Activated naive CD4-positive, alpha-beta T cell treated with Interleukin-2 at 50 U/mL for 16 hours (primary cell): Measurements from ENCODE around the gene ATP6V0A1.
"Not testable (repeated sequence)": the region's sequence is repeated elsewhere in the genome, so short reads cannot be mapped to it uniquely, and the experiment has no call there.

Experiments used
- DNase-seq: peaks from one replicate; pipeline ENCODE4 v3.0.0-alpha.2; 2020

Gene ATP6V0A1

DNA sequence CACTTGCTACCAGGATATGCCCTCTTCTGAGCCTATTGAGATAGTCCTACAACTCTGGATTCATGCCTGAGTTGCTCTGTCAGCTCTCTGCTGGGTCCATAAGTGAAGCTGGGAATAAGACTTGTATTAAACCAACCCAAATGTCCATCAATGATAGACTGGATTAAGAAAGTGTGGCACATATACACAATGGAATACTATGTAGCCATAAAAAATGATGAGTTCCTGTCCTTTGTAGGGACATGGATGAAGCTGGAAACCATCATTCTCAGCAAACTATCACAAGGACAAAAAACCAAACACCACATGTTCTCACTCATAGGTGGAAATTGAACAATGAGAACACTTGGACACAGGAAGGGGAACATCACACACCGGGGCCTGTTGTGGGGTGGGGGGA, 19.1 kb downstream of the ATP6V0A1 start:
- not testable (repeated sequence) for DNase-seq

DNA sequence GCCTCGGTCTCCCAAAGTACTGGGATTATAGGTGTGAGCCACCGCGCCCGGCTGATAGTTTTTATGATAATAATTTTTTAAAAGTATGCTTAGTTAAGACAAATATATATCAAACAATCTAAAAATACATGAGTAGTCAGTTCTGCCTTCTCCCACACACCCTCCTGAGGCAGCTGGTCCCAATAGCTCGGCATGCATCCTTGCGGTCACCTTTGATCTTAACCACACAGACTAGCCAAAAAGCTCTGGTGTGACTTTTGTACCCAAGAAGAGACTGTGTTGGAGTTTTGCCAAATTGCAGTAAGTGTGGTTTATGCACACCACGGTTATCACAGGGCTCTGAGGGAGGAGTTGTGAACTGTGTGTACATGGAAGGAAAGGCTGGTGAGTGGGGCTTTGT, 25.6 kb downstream of the ATP6V0A1 start:
- peak; percentile 76 for DNase-seq

DNA sequence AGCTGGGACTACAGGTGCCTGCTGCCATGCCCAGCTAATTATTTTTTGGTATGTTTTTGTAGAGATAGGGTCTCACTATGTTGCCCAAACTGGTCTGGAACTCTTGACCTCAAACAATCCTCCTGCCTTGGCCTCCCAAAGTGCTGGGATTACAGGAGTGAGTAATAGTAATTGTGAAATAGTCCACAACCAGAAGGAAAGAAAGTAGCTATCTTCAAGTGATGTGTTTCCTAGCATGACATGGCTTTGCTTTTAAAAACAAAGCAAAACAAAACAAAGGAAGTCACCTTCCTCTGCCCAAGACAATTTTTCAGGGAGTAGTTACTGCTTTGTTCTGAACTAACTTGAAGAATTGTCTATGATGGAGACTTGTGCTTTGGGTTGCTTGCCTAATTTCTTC, 27.0 kb downstream of the ATP6V0A1 start:
- no peak for DNase-seq

DNA sequence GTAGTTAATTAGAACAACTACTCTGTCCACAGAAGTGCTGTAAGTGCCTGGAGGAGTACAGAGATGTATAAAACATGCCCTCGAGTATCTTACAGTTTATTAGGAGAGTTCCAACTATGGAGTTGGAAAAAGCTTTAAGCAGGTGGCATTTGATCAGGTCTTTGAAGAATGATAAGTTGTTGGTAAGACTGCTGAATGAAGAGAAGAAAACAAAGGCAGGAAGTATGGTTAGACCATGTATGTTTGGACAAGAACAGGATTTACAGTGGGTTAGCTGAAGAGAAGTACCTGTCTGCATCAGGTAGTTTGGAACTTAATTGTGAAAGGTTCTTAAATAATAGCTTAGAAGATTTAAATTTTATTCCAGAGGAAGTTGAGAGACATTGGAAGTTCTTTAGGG, 29.4 kb downstream of the ATP6V0A1 start:
- DNase-seq: no peak

DNA sequence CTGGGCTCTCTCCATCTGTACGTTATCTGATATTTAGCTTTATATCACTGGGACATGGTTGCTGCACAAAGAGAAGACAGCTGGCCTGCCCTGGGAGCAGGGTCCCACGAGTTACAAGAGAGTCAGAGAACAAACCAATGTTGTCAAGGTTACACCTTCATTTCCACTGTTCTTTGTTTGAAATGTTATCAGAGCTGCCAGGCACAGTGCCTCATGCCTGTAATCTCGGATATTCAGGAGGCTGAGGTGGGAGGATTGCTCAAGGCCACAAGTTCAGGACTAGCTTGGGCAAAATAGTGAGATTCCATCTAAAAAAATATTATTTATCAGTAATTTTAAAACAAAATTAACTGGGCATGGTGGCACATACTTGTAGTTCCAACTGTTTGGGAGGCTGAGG, 34.6 kb downstream of the ATP6V0A1 start:
- no peak for DNase-seq

DNA sequence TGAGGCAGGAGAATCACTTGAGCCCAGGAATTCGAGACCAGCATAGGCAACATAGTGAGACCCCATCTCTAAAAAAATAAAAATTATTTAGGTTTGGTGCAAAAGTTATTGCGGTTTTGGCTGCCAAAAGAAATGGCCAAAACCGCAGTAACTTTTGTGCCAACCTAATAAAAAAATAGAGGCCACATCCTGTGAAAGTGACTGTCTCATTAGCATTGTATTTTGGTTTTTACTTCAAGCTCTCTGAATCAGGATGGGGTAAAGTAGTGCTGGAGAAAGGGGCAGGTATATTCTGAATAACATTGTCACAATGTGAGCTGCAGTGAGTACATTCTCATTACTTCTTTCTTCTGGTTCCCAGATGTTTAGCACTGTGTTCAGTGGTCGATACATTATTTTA, 36.0 kb downstream of the ATP6V0A1 start:
- DNase-seq: no peak

DNA sequence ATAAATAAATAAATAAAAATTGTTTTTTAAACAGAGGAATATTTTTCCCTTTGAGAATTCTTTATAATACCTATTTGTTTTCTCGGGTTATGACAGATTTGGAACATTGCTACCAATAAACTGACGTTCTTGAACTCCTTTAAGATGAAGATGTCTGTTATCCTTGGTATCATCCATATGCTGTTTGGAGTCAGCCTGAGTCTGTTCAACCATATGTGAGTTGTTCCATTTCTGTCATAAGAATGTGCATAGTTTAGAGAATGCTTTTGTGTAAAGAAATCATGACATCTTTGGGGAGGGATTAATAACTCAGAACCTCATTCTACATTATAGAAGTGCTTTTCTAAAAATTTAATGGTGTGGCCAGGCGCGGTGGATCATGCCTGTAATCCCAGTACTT, 40.1 kb downstream of the ATP6V0A1 start:
- no peak for DNase-seq

DNA sequence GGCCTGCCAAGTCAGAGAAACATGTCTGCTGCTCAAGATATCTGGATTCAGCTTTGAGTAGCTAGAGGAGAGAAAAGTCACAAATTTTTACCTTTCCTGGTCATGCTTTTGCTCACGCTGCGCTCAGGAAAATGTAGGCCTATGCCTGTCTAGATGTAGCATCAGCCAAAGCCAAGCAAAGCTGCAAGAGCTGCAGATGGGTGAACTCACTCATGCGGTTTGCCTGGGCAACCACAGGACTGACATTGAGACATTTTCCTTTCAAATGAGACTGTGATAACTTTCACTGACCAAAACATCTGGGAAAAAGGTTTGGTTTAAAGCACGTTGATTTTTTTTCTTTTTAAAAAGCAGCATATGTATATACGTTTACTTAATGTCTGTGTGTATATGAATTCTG, 43.4 kb downstream of the ATP6V0A1 start:
- DNase-seq: no peak

DNA sequence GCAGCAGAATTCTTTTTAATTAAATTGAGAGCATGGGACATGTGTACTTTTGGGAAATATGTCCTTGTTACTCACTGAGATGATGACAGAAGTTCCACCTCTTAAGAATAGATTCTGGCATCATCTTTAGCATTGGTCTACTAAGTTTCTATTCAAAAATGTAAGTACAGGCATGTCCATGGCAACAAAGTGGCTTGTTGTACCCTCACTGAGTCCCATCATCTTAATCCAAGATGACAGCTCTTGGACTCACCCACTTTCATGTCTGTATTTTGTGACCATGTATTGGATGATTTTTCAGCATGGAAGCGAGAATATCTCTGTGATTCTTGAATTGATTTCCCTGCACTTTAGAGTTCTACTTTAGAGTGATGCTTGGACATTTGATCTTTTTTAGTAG, 44.2 kb downstream of the ATP6V0A1 start:
- no peak for DNase-seq

DNA sequence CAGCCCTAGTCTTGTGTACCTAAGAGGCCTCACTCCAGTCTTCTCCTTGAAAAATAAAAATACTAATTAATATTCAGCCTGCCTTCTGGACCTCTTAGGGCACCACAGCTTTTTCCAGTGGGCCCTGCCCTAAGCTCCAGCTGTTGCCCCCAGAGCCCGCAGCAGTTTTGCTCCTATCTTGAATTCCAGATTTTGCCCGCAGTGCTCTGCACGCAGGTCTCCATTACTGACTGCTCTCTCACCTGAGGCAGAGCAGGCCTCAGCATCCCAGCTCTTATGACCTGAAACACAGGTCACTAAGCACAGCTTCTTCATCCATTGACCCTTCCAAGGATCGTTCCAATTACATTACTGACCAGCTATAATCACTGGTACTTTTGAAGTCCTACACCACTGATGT, 49.0 kb downstream of the ATP6V0A1 start:
- DNase-seq: no peak

DNA sequence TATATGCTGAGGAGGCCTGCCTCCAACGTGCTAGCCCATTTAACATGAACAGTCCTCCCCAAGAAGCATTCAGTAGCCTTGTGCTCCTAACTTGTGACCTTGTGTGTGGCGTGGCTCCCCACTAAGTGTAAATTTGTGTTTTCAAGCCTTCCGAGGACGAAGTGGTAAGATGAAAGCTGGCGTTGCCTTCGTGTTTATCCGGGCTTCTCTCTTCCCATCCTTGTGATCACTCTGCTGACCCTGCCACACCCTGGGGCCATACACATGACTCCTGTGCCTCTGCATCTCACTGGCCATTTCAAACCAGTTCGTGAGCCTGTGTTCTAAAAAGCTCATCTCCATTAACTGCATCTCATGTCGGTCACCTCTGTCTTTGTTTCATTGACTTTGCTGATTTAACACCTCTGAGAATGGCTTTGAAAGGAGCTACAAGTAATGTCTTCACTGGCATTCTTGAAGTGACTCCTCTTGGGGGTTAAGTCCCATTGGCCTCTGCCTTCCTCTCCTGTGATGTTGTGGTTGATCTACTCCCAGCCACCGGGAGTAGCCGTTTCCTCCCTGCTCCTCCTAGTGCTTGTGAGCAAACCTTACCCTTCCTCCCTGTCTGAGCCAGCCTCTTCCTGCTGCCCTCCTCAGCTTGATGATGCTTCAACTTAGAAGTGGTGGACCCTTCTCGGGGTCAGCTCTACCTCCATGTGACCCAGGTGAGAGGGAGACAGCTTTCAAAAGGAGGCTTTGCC, 49.9 kb downstream of the ATP6V0A1 start:
- no peak for DNase-seq

DNA sequence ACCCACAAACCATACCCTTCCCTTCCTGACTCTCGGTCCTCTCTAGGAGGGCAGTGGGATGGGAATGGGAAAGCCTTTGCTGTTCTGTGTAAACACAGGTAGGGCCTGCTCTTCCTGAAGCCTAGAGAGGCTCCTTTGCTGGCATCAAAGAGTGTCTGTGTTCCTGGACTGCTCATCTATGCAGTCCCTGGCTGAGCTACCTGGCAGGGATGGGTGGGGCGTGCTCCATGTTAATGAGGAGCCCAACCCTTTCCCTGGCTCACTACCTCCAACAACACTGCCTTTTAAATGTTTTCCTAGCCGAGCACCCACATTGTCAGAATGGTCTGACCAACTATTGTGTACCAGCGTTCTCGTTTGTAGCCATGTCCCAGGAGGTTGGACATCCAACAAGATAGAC, 50.7 kb downstream of the ATP6V0A1 start:
- DNase-seq: no peak

DNA sequence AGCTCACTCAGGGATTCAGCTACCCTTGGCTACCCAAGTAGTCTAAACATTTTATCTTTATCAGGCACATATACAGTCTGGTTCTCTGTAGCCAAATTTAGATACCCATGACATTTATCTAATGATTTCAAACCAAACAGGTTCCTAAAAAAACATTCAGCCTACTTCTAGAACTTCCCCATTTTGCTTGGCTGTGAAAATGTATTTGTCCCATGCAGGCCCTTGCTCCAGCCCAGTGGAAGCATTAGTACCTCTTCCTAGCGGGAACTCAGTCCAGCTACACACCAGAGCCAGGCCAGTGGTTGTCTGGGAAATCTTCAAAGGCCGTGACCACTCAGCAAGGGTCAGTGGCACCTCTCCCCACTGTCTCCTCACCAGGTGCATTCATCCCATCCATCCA, 51.2 kb downstream of the ATP6V0A1 start:
- no peak for DNase-seq

DNA sequence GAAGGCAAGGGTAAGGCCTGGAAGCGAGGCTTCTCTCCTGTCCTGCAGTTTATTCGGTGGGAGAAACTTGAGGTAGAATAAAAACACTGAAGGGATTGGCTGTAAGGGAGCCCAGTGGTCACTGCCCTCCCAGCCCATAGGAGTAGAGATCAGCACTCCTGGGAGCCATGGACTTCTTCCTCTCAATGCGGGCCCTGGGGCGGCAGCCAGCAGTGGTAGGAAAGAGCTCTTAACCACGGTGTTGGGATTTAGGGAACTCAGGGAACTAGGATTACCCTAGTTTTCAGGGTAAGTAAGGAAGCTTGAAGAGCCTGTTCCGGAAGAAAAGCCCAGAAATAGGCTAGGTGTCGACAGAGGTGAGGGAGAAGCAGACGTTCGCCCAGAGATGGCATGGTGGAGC, 53.6 kb downstream of the ATP6V0A1 start:
- DNase-seq: no peak

DNA sequence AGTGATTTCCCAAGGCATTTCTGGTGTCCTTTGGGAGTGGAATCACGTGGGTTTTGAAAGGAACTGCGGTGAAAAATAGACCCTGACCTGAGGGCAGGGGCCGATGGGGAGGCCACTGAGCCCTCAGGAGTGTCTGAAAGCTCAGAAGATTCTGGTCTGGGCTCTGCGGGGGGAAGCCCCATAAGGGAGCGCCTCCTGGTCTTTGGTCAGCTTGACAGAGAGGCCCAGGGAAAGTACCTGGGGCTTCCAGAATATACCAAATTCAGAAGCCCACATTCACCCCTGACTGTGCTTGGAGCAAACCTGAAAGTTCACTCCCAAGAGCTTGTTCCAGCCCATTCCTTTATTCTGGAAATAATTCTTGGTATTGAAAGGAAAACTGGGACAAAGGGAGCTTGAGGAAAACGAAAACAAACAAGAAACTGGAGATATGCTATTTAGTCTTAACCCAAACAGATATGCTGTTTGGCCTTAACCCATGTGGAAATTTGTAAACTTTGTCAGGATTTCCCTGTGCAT, 54.1 kb downstream of the ATP6V0A1 start:
- DNase-seq: no peak

DNA sequence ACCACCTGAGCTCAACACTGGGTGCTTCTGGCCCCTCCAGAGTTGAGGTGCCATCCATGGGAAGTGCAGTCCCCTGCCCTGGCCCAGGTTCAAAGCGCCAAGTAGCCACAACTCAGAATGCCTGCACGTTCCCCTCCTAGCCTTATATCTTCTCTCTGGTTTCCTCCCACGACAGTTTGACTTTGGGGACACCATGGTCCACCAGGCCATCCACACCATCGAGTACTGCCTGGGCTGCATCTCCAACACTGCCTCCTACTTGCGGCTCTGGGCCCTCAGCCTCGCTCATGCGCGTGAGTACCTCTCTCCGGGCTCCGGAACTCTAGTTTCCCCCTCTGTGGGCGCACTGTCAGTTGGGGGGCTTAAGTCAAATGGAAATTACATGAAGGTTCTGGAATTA, 55.0 kb downstream of the ATP6V0A1 start:
- no peak for DNase-seq

DNA sequence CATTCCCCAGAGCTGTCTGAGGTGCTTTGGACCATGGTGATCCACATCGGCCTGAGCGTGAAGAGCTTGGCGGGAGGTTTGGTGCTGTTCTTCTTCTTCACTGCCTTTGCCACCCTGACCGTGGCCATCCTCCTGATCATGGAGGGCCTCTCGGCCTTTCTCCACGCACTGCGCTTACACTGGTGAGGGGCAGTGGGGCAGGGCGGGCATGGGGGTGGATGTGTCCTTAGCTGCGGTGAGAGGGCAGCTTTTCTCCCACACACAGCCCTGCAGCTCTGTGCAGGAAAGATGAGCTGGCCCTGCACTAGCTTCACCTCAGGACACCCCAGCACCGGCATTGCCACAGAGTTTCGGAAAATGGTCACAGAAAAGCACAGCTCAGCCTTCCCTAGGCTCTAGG, 55.6 kb downstream of the ATP6V0A1 start:
- DNase-seq: no peak

DNA sequence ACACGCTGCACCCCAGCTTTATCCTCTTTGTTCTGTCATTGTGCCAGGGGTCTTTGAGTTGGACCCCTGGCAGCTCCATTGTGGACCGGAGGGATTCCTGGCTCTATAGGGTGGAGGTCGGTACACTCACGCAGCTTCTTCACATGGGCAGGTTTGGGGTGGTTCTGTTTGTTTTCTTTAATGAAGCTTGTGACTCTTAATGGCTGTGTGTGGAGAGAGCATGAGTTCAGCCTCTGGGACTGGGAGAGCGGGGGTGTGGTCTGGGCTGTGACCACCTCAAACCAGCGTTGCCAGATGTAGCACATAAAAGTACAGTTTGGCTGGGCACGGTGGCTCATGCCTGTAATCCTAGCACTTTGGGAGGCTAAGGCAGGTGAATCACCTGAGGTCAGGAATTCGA, 56.2 kb downstream of the ATP6V0A1 start:
- no peak for DNase-seq

DNA sequence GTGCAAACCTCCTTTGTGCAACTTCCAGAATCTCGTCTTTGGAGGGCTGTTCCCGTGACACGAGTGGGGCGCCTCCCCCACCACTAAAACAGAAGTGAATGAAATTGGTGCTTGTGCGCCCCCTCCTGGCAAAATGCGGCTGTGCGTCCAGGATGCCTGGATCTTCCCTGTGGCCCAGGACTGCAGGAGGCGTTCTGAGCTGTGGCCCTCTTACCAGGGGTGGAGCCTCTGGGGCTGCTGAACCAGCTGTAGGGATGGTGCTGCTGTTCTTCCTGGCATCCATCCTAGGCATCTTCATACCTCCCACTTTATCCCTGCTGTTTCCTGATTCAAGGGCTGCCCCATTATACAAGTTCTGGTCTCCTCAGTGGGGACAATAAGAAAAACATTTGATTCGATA, 58.8 kb downstream of the ATP6V0A1 start:
- peak; percentile 83 for DNase-seq

DNA sequence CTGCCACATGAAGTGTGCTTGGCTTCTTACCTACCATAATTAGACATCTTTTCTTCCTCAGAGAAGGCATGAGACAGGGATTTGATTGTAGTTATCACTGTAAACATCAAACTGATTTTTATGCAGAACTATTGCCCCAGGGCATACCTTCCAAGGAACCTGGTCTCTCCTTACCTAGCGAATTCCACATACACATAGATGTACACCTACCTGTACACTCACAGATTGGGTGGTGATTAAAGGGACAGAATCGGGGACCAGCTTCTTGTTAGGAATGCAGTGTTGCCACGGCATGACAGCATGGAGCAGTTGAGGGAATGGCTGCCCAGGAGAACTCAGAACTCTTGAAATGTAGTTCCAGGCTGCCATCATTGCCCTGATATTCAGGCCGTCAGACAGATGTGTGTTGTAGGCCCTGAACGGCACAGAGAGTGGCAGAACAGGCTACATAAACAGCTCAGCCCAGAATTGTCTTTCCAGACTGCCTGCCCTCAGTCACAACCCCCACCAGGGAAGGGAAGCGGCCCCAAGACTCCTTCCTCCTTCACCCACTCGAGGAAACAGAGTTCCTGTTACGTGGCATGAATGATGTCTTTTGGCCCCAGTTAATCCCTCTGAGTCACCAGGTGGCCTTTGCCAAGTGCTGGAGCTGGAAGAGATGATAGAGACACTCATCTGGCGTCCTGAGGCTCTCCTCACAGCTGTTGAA, 59.5 kb downstream of the ATP6V0A1 start:
- no peak for DNase-seq

DNA sequence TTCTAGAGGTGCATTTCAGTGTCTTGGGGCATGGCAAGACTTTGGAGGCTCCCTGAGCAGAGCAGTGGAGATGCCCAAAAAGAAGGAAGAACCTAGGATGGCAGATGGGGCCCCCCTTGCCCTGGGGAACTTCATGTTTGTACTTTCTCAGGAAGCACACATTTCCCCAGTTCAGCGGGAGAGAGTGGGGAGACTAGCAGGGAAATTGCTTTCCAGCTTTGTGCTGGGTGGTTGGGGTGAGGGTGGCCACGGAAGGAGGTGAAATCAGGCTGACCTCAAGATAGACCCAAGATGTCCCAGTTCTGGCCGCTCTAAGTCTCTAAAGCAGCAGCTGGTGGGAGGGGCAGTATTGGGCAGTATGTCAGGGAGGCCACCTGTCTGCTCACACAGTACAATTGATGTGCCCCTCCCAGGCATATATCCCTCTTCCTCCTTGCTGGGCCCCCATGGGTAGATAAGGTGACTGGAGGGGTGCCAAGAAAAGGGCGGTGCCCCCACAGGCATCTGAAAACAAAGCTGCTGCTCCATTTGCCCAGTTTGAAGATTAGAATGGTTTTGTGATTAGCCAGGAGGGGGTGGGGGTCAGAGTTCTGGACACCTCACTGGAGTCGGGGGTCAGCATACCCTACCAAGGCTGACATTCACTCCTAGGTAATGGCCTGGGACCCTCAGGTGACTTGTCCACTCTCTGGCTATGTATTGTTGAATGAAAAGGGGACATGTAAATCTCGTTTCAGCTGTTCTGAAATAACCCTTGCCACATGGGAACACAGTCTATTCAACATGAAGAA, 60.3 kb downstream of the ATP6V0A1 start:
- no peak for DNase-seq

DNA sequence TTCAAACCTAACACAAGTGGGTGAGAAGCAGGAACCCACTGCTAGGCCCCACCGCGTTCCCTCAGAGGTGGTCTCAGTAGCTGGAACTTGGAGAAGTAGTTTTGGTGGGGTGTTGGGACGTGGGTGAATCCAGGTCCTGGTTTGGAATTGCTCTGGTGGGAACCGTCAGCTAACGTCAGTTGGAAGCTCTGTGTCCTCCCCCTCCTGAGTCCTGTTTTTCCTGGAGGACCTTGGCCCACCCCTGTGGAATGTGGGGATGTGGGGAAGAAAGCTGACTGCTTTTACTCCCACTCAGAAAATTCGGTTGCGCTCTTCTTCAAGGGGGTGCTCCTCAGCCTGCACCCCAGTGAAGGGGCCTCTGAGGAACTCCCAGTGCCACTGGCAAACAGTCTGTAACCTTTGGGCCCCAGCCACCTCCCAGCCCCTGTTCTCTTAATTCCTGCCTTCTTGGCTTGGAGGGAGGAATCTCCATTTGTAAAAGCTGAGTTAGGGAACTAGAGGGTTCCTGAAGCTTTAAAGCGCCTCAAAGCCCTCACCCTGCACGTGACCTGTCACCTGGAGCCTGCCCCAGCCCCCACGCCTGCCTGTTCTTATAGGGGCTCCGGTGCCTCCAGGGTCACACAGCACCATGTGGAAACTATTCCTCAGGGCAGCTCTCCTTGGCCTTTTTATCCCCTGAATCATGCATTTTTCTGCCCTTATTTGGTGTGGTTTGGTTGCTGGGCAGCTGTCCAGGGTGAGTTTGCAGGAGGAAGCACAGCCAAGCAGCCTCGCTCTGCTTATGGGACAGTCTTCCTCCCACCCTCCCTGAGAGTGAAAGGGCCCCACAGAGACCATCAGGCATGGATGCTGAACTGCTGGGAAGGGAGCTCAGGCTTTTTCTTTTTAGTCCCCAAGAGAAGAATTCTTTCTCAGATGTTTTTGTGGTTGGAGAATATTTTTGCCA, 61.1 kb downstream of the ATP6V0A1 start:
- DNase-seq: no peak

DNA sequence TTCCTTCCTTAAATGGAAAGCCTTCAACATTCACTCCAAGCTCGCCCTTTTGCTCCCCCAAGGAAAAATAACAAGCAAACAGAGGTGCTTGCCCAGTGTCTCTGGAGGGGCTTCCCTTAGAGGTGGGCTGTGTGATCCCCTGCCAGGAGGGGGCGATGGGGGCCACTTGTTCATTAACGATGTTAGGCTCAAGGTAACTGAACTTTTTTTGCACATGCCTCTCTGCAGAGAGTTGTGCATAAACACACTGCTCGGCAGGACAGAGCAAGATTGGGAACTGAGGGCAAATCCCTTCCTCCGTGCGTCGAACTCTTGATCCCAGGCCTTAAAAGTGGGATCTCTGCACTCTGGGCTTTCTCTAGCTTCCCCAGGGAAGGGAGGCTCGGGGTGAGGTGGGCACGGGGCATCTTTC, 61.9 kb downstream of the ATP6V0A1 start:
- DNase-seq: peak; percentile 13
